T-cell (primary cell): Measurements from ENCODE around the gene OR13J1. TPM values are rescaled to one million over a fixed set of nuclear protein-coding genes. Genes with fewer than 3 reads are reported as not detected.
"Not testable (repeated sequence)": the region's sequence is repeated elsewhere in the genome, so short reads cannot be mapped to it uniquely, and the experiment has no call there.

Experiments
- ATAC-seq, 4 experiments: fragments of 200-7000 bp in 3 of 4; fragments of 150-1000 bp in 1 of 4; cut with Tn5 transposase; replicated peaks in 1 of 4; 1 replicate in 3 of 4; 2 replicates in 1 of 4; pipeline ENCODE4 v1.10.0; 2021; ENCODE audit warnings: moderate library complexity in 3 of 4, mild to moderate bottlenecking in 2 of 4, moderate number of reproducible peaks in 1 of 4
- CTCF ChIA-PET, 2 donors: fragments of 300-600 bp; sonication (Branson Sonifier 250); formaldehyde crosslinking; loops; one replicate each; lab custom pipeline; 2022; ENCODE audit warnings: antibody characterized with exemption in 2 of 2; lab: Charles Lee
- POLR2A ChIA-PET, 2 donors: fragments of 300-600 bp; sonication (Branson Sonifier 250); formaldehyde crosslinking; loops; one replicate each; lab custom pipeline; 2022; ENCODE audit warnings: antibody characterized with exemption in 2 of 2; lab: Charles Lee
- DNase-seq, 35 experiments: peaks; one replicate each; pipeline versions ENCODE4 v3.0.0 to v3.0.0-alpha.2; 2013 to 2023
- H3K27ac ChIP-seq: one replicate; pipeline ENCODE4 v1.5.1; 2013; ENCODE audit warnings: low read length
- H3K27me3 ChIP-seq, 2 experiments: replicated peaks in 1 of 2; 1 replicate in 1 of 2; 2 replicates in 1 of 2; pipeline versions ENCODE4 v1.6.1 to v1.7.0; 2013; ENCODE audit warnings: low read length in 1 of 2, mixed read lengths in 1 of 2; ENCODE audit not compliant: control insufficient read depth in 2 of 2, insufficient read depth in 2 of 2; ENCODE audit errors: extremely low read depth in 1 of 2
- H3K36me3 ChIP-seq, 2 donors: 1 replicate in 1 of 2; 2 replicates in 1 of 2; pipeline versions ENCODE4 v1.6.1 to v1.7.0; 2013; ENCODE audit warnings: low read length in 1 of 2; ENCODE audit not compliant: control insufficient read depth in 2 of 2, insufficient read depth in 1 of 2; ENCODE audit errors: extremely low read depth in 1 of 2
- H3K4me1 ChIP-seq, 2 experiments: 1 replicate in 1 of 2; 2 replicates in 1 of 2; pipeline versions ENCODE4 v1.6.1 to v1.7.0; 2013; ENCODE audit warnings: low read length in 2 of 2, mixed read lengths in 1 of 2; ENCODE audit not compliant: insufficient read depth in 2 of 2, control insufficient read depth in 1 of 2; ENCODE audit errors: extremely low read depth in 1 of 2
- H3K4me3 ChIP-seq, 2 donors: 1 replicate in 1 of 2; 2 replicates in 1 of 2; pipeline versions ENCODE4 v1.5.1 to v1.7.0; 2013; ENCODE audit warnings: mild to moderate bottlenecking in 2 of 2, low read length in 1 of 2, moderate library complexity in 1 of 2; ENCODE audit not compliant: control insufficient read depth in 1 of 2; ENCODE audit errors: extremely low read depth in 1 of 2
- H3K9me3 ChIP-seq: 2 replicates; pipeline ENCODE4 v1.7.0; 2013
- H3K27ac Mint-ChIP-seq, 2 donors: one replicate each; pipeline ENCODE4 v1.8.0; 2020 to 2021; ENCODE audit warnings: mild to moderate bottlenecking in 2 of 2, mixed read lengths in 2 of 2
- H3K27me3 Mint-ChIP-seq, 2 donors: one replicate each; pipeline ENCODE4 v1.8.0; 2021 to 2022; ENCODE audit warnings: mixed read lengths in 2 of 2
- H3K36me3 Mint-ChIP-seq: one replicate; pipeline ENCODE4 v1.8.0; 2021; ENCODE audit warnings: mixed read lengths
- H3K4me1 Mint-ChIP-seq, 3 donors: one replicate each; pipeline ENCODE4 v1.8.0; 2020 to 2022; ENCODE audit warnings: mixed read lengths in 3 of 3, mild to moderate bottlenecking in 1 of 3
- H3K4me3 Mint-ChIP-seq, 3 donors: one replicate each; pipeline ENCODE4 v1.8.0; 2020 to 2022; ENCODE audit warnings: mild to moderate bottlenecking in 3 of 3, mixed read lengths in 3 of 3, moderate library complexity in 3 of 3
- H3K9me3 Mint-ChIP-seq, 3 donors: one replicate each; pipeline ENCODE4 v1.8.0; 2020 to 2022; ENCODE audit warnings: mixed read lengths in 3 of 3
- WGBS: methylation state at CpG from one replicate; pipeline ENCODE4 v1.1.5; 2013; ENCODE audit warnings: missing lambda C conversion rate; ENCODE audit not compliant: insufficient coverage; 5-methylcytosine and 5-hydroxymethylcytosine counted together
- total RNA-seq, 35 experiments: library from RNA in 6 of 35; stranded (reverse) in 6 of 35; fragments of 120-200 nt in 1 of 35; gene quantifications; one replicate each; pipeline versions ENCODE4 v1.2.1 to v1.2.4 and lab custom pipeline; 2013 to 2026

The OR13J1 gene
- total RNA-seq, 5 donors from 2014 or later (not counting 1 experiment from before 2014, with no cell fraction given) = not detected

- ATAC-seq = no peak
- H3K27me3 Mint-ChIP-seq = peaks cover 11 to 29% of the 10 kb centered on the region in 2 donors
- H3K4me1 Mint-ChIP-seq = no peaks in the 10 kb centered on the region
- H3K9me3 Mint-ChIP-seq = no peaks in the 10 kb centered on the region
- DNase-seq = no peak
- H3K27me3 ChIP-seq = peaks cover 0 to 23% of the 10 kb centered on the region in 2 experiments
- H3K4me3 Mint-ChIP-seq = no peak overlapping the region
- H3K4me3 ChIP-seq = no peak overlapping the region
- ChIA-PET CTCF (no interaction called here), POLR2A (no interaction called here)
- WGBS = no CpG with 5 or more reads among the region's 2 CpGs
- no peak overlapping the region for H3K27ac ChIP-seq
- H3K36me3 ChIP-seq = no peaks in the 10 kb centered on the region
- no peaks in the 10 kb centered on the region for H3K4me1 ChIP-seq
- H3K36me3 Mint-ChIP-seq = no peaks in the 10 kb centered on the region
- H3K9me3 ChIP-seq = no peaks in the 10 kb centered on the region
- no peak overlapping the region for H3K27ac Mint-ChIP-seq
Measured at GRCh38 chr9:35896570-35896969, 26.4 kb upstream of the OR13J1 start.

- 83% methylated on average over 1 of the region's 1 CpG for WGBS
- no peak for DNase-seq
- no peak overlapping the region for H3K4me3 Mint-ChIP-seq
Measured at GRCh38 chr9:35892051-35892450, 21.9 kb upstream of the OR13J1 start.

GRCh38 chr9:35891646-35892045 is 21.4 kb upstream of the OR13J1 start:
- no peak for ATAC-seq
- Histone ChIP-seq H3K9me3 (no peaks in the 10 kb centered on the region), H3K4me3 (no peak overlapping the region), H3K27ac (no peak overlapping the region), H3K4me1 (no peaks in the 10 kb centered on the region), H3K36me3 (no peaks in the 10 kb centered on the region), H3K27me3 (peaks cover 0 to 29% of the 10 kb centered on the region in 2 experiments)
- Mint-ChIP-seq H3K27ac (no peak overlapping the region), H3K4me3 (no peak overlapping the region), H3K36me3 (no peaks in the 10 kb centered on the region), H3K9me3 (no peaks in the 10 kb centered on the region), H3K4me1 (no peaks in the 10 kb centered on the region), H3K27me3 (peaks cover 8 to 29% of the 10 kb centered on the region in 2 donors)
- ChIA-PET CTCF (no interaction called here), POLR2A (no interaction called here)
- WGBS = 62% methylated on average over 3 of the region's 3 CpGs
- DNase-seq = no peak

More at GRCh38 chr9:35892051-35892450, 21.9 kb upstream of the OR13J1 start:
- no peaks in the 10 kb centered on the region for H3K9me3 Mint-ChIP-seq
- H3K4me1 Mint-ChIP-seq = no peaks in the 10 kb centered on the region
- Histone ChIP-seq H3K4me1 (no peaks in the 10 kb centered on the region), H3K9me3 (no peaks in the 10 kb centered on the region), H3K27ac (no peak overlapping the region), H3K36me3 (no peaks in the 10 kb centered on the region), H3K27me3 (peaks cover 0 to 29% of the 10 kb centered on the region in 2 experiments), H3K4me3 (no peak overlapping the region)
- ChIA-PET CTCF (interaction anchor here in 1 of 2 donors (0.6 kb wide), 2 partner anchors 120 to 265 kb away, joined by 4 to 6 read pairs; no protein-coding TSS in a partner anchor), POLR2A (no interaction called here)
- H3K36me3 Mint-ChIP-seq = no peaks in the 10 kb centered on the region
- no peak for ATAC-seq
- peaks cover 8 to 29% of the 10 kb centered on the region in 2 donors for H3K27me3 Mint-ChIP-seq
- no peak overlapping the region for H3K27ac Mint-ChIP-seq

DNA sequence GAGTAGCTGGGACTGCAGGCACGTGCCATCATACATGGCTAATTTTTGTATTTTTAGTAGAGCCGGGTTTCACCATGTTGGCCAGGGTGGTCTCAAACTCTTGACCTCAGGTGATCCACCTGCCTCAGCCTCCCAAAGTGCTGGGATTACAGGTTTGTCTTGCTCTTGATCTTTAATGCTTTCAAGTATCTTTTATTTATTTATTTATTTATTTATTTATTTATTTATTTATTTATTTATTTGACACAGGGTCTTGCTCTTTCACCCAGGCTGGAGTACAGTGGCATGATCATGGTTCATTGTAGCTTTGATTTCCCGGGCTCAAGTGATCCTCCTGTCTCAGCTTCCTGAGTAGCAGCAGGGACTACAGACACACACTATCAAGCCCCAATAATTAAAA is 14.7 kb upstream of the OR13J1 start:
- H3K4me1 Mint-ChIP-seq, DNase-seq, ATAC-seq, H3K9me3 Mint-ChIP-seq, H3K27me3 ChIP-seq, H3K9me3 ChIP-seq, H3K4me3 ChIP-seq, H3K36me3 Mint-ChIP-seq, H3K27ac Mint-ChIP-seq, H3K36me3 ChIP-seq, H3K27ac ChIP-seq, POLR2A ChIA-PET, H3K4me1 ChIP-seq, H3K27me3 Mint-ChIP-seq, H3K4me3 Mint-ChIP-seq: not testable (repeated sequence)
- WGBS = no CpG with 5 or more reads among the region's 3 CpGs
- CTCF ChIA-PET = interaction anchor here in 1 of 2 donors (1.6 kb wide), 1 partner anchor 94 kb away, joined by 4 read pairs; no protein-coding TSS in a partner anchor

GRCh38 chr9:35882996-35883395 is 12.8 kb upstream of the OR13J1 start:
- Histone ChIP-seq H3K4me3 (no peak overlapping the region), H3K27ac (no peak overlapping the region), H3K27me3 (no peaks in the 10 kb centered on the region), H3K9me3 (no peaks in the 10 kb centered on the region), H3K4me1 (no peaks in the 10 kb centered on the region), H3K36me3 (no peaks in the 10 kb centered on the region)
- no peaks in the 10 kb centered on the region for H3K36me3 Mint-ChIP-seq
- ChIA-PET POLR2A (no interaction called here), CTCF (interaction anchor here (0.8 to 1.6 kb wide), 9 partner anchors 11 to 279 kb away, joined by 3 to 10 read pairs (median 5); no protein-coding TSS in a partner anchor)
- H3K4me3 Mint-ChIP-seq = no peak overlapping the region
- peaks cover 0 to 4% (median 2%) of the 10 kb centered on the region in 3 donors for H3K9me3 Mint-ChIP-seq
- no peaks in the 10 kb centered on the region for H3K4me1 Mint-ChIP-seq
- no peak for ATAC-seq
- H3K27ac Mint-ChIP-seq = no peak overlapping the region
- 20% methylated on average over 1 of the region's 3 CpGs for WGBS
- peaks cover 2 to 5% of the 10 kb centered on the region in 2 donors for H3K27me3 Mint-ChIP-seq
- no peak for DNase-seq

GRCh38 chr9:35882263-35882848 is 12.2 kb upstream of the OR13J1 start:
- CTCF ChIA-PET = interaction anchor here (0.7 to 1.6 kb wide), 20 partner anchors 10 to 983 kb away, joined by 3 to 26 read pairs (median 4); partner anchors contain the start of genes CCDC107 (in 1 of the 2) and RMRP (in 1 of the 2)
- peak; percentile 27 to 88 (median 74) for DNase-seq
- no peaks in the 10 kb centered on the region for H3K36me3 ChIP-seq
- no peaks in the 10 kb centered on the region for H3K9me3 ChIP-seq
- no peak overlapping the region for H3K4me3 Mint-ChIP-seq
- H3K27ac Mint-ChIP-seq = no peak overlapping the region
- H3K4me1 ChIP-seq = no peaks in the 10 kb centered on the region
- ATAC-seq = peak in 3 of 4 experiments; percentile 46 to 74 (median 67)
- H3K36me3 Mint-ChIP-seq = peaks cover 5% of the 10 kb centered on the region
- no CpG with 5 or more reads among the region's 4 CpGs for WGBS
- POLR2A ChIA-PET = no interaction called here
- peaks cover 2 to 11% (median 5%) of the 10 kb centered on the region in 3 donors for H3K9me3 Mint-ChIP-seq
- H3K27ac ChIP-seq = no peak overlapping the region
- H3K27me3 Mint-ChIP-seq = peaks cover 5% of the 10 kb centered on the region in 2 donors
- no peaks in the 10 kb centered on the region for H3K27me3 ChIP-seq
- no peaks in the 10 kb centered on the region for H3K4me1 Mint-ChIP-seq
- H3K4me3 ChIP-seq = no peak overlapping the region
